Posterior vena cava (tissue), 2 donors: ENCODE results near the gene SRC. TPM values are rescaled to one million over a fixed set of nuclear protein-coding genes. Genes with fewer than 3 reads are reported as not detected.

Source experiments
- DNase-seq: peaks from one replicate; pipeline ENCODE4 v3.0.0-alpha.2; 2020; ENCODE audit warnings: low spot score
- intact Hi-C, 2 donors: fragments of 100-400 bp; cut with DNase I; formaldehyde crosslinking; loops; one replicate each; pipeline versions ENCODE4 v1.14.1 to v1.14.2; 2022 to 2023
- total RNA-seq, 2 donors: library from RNA; stranded (reverse); fragmentation: NEBNext Ultra II Directional; extraction: Animal tissue kit (Norgen Biotek cat#: 25700); gene quantifications; one replicate each; pipeline ENCODE4 v1.2.1, GENCODE V29; 2021
- donor health status: DM: yes; HTN: yes; CAD: no.
- donor health status: DM: yes; HTN: yes; CAD: no.

The SRC gene
- total RNA-seq, 2 donors from 2014 or later, result 35.4 to 39.1 TPM

- intact Hi-C loops, result loop anchor here in 1 of 2 donors (5.0 kb wide), 1 partner anchor 229 kb away; no protein-coding TSS in a partner anchor
- DNase-seq, result peak; percentile 3
Observed at GRCh38 chr20:37373020-37373598, 27.2 kb downstream of the SRC start.

- intact Hi-C loops, result loop anchor here in 1 of 2 donors (5.0 kb wide), 1 partner anchor 33 kb away; no protein-coding TSS in a partner anchor
- DNase-seq, result peak; percentile 22
Observed at GRCh38 chr20:37375227-37375626, 29.3 kb downstream of the SRC start.

- peak; percentile 11 for DNase-seq
- intact Hi-C loops, result loop anchor here in 1 of 2 donors (5.0 kb wide), 1 partner anchor 34 kb away; no protein-coding TSS in a partner anchor
Observed at GRCh38 chr20:37376324-37376723, 30.4 kb downstream of the SRC start.

GRCh38 chr20:37376791-37377190 lies 30.9 kb downstream of the SRC start:
- intact Hi-C loops, result loop anchor here in 1 of 2 donors (5.0 kb wide), 1 partner anchor 34 kb away; no protein-coding TSS in a partner anchor
- DNase-seq, result peak; percentile 48

GRCh38 chr20:37377346-37378081 lies 31.6 kb downstream of the SRC start:
- intact Hi-C loops, result loop anchor here in 1 of 2 donors (5.0 kb wide), 1 partner anchor 35 kb away; no protein-coding TSS in a partner anchor
- peak; percentile 25 for DNase-seq

- intact Hi-C loops, result loop anchor here in 1 of 2 donors (5.0 kb wide), 1 partner anchor 36 kb away; no protein-coding TSS in a partner anchor
- no peak for DNase-seq
Observed at GRCh38 chr20:37378420-37378784, 32.5 kb downstream of the SRC start.

- intact Hi-C loops, result loop anchor here in 1 of 2 donors (5.0 kb wide), 1 partner anchor 37 kb away; no protein-coding TSS in a partner anchor
Observed at GRCh38 chr20:37378785-37379598, 33.1 kb downstream of the SRC start.

GRCh38 chr20:37379967-37380828 lies 34.3 kb downstream of the SRC start:
- DNase-seq, result no peak
- intact Hi-C loops, result loop anchor here (5.0 kb wide), 3 partner anchors 38 to 147 kb away; partner anchors contain the start of gene BLCAP (in 1 of the 2)

More at GRCh38 chr20:37378785-37379598, 33.1 kb downstream of the SRC start:
- peak; percentile 82 for DNase-seq

- DNase-seq, result no peak
- intact Hi-C loops, result loop anchor here (5.0 kb wide), 2 partner anchors 99 to 146 kb away; partner anchors contain the start of gene BLCAP (in 1 of the 2)
Observed at GRCh38 chr20:37380864-37381579, 35.1 kb downstream of the SRC start.

- intact Hi-C loops, result loop anchor here (5.0 kb wide), 2 partner anchors 100 to 145 kb away; partner anchors contain the start of gene BLCAP (in 1 of the 2)
- DNase-seq, result no peak
Observed at GRCh38 chr20:37381621-37382471, 35.9 kb downstream of the SRC start.

GRCh38 chr20:37382482-37383120 lies 36.7 kb downstream of the SRC start:
- DNase-seq, result no peak
- intact Hi-C loops, result loop anchor here (5.0 kb wide), 2 partner anchors 100 to 145 kb away; partner anchors contain the start of gene BLCAP (in 1 of the 2)

GRCh38 chr20:37383229-37383989 lies 37.5 kb downstream of the SRC start:
- intact Hi-C loops, result loop anchor here (5.0 kb wide), 2 partner anchors 101 to 144 kb away; partner anchors contain the start of gene BLCAP (in 1 of the 2)
- DNase-seq, result peak; percentile 78

GRCh38 chr20:37384683-37385174 lies 38.8 kb downstream of the SRC start:
- DNase-seq, result peak; percentile 91
- intact Hi-C loops, result loop anchor here (5.0 kb wide), 2 partner anchors 102 to 143 kb away; partner anchors contain the start of gene BLCAP (in 1 of the 2)

GRCh38 chr20:37385176-37385575 lies 39.2 kb downstream of the SRC start:
- intact Hi-C loops, result loop anchor here in 1 of 2 donors (5.0 kb wide), 1 partner anchor 103 kb away; no protein-coding TSS in a partner anchor
- no peak for DNase-seq
